RWPE1 (cell line): ENCODE data around the gene ZNF425.

Source experiments
- CTCF ChIA-PET: fragments of 350-600 bp; sonication (Branson Sonifier 250); formaldehyde crosslinking; extraction: SDS; loops from one replicate; lab custom pipeline; 2021; lab: Yijun Ruan, JAX
- POLR2A ChIA-PET: fragments of 400-600 bp; formaldehyde crosslinking; extraction: SDS; loops from one replicate; lab custom pipeline; 2020; ENCODE audit warnings: antibody characterized with exemption; ENCODE audit not compliant: low non-redundant PET; lab: Yijun Ruan, JAX
- DNase-seq: peaks from one replicate; pipeline ENCODE4 v3.0.0; 2012; ENCODE audit warnings: low spot score
- H3K27ac ChIP-seq: fragments of 450-650 bp; 2 replicates; pipeline ENCODE4 v1.5.1; 2017
- TF ChIP-seq, protein P1 (sequence below): fragments of 450-650 bp; conservative IDR thresholded peaks from 2 replicates; pipeline ENCODE4 v1.5.1; 2017; ENCODE audit warnings: low read depth, mild to moderate bottlenecking

Gene ZNF425

DNA sequence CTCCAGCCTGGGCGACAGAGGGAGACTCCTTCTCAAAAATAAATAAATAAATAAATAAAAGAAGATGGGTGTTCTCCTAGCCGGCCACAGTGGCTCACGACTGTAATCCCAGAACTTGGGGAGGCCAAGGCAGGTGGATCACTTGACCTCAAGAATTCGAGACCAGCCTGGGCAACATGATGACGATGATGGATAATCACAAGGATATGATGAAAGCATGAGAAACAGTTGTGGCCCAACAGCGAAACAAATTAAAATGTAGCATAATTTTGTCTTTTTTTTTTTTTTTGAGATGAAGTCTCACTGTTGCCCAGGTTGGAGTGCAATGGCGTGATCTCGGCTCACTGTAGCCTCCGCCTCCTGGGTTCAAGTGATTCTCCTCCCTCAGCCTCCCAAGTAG lies 48.5 kb downstream of the ZNF425 start:
- CTCF ChIA-PET, result no interaction called here

DNA sequence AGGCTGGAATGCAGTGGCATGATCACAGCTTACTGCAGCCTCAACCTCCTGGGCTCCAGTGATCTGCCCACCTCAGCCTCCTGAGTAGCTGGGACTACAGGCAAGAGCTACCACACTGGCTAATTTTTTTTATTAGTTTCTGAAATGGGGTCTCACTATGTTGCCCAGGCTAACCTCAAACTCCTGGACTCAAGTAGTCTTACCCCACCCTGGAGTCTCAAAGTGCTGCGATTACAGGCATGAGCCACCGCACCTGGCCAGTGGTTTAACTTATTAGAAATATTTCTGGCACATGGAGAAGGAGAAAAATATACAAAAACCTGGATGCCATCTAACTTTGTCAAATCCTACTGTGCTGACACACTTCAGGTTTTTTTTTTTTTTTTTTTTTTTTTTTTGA lies 50.8 kb downstream of the ZNF425 start:
- ChIA-PET POLR2A (no interaction called here), CTCF (interaction anchor here (0.6 kb wide), 1 partner anchor 76 kb away, joined by 4 read pairs; no protein-coding TSS in a partner anchor)
- TF ChIP-seq, protein P1, sequence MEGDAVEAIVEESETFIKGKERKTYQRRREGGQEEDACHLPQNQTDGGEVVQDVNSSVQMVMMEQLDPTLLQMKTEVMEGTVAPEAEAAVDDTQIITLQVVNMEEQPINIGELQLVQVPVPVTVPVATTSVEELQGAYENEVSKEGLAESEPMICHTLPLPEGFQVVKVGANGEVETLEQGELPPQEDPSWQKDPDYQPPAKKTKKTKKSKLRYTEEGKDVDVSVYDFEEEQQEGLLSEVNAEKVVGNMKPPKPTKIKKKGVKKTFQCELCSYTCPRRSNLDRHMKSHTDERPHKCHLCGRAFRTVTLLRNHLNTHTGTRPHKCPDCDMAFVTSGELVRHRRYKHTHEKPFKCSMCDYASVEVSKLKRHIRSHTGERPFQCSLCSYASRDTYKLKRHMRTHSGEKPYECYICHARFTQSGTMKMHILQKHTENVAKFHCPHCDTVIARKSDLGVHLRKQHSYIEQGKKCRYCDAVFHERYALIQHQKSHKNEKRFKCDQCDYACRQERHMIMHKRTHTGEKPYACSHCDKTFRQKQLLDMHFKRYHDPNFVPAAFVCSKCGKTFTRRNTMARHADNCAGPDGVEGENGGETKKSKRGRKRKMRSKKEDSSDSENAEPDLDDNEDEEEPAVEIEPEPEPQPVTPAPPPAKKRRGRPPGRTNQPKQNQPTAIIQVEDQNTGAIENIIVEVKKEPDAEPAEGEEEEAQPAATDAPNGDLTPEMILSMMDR, result no peak
- H3K27ac ChIP-seq, result peak overlapping the region; percentile 69
- DNase-seq, result no peak

More for the DNA sequence above, 48.5 kb downstream of the ZNF425 start:
- TF ChIP-seq, protein P1, result no peak
- no peak overlapping the region for H3K27ac ChIP-seq
- POLR2A ChIA-PET, result no interaction called here
- DNase-seq, result no peak

DNA sequence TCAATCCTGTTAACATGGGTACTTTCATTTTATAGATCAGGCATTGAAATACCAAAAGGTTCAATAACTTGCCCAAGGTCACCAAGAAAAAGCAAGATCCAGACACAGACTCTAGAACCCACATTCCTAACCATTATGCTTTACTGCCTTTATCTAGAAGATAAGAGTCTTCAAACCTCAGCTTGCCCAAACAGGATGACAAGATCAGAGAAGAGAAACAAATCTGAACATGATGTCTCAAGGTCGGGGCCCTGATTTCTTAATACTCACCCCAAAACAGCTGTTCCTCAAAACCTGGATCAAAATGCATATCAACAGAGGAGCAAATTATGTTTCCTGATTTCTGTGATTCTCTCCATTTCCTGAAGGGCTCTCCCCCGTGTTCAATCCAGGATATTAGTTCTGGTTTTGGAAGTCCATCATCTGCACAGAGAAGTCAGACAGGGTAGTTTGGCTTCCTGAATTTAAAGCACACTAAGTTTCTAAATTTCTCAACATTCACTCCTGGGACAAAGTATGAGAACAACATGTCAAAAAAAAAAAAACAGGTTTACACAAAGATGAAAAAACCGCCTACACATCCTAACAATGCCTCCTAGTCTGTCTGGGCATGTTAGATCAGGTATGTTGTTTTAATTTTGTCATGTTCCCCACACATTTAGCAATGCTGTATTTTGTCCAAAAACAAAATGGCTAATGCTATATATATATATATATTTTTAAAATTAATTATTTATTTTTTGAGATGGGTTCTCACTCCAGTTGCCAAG lies 51.8 kb downstream of the ZNF425 start:
- no peak for DNase-seq
- peak overlapping the region; percentile 69 for H3K27ac ChIP-seq
- TF ChIP-seq, protein P1, result no peak
- ChIA-PET POLR2A (no interaction called here), CTCF (no interaction called here)

DNA sequence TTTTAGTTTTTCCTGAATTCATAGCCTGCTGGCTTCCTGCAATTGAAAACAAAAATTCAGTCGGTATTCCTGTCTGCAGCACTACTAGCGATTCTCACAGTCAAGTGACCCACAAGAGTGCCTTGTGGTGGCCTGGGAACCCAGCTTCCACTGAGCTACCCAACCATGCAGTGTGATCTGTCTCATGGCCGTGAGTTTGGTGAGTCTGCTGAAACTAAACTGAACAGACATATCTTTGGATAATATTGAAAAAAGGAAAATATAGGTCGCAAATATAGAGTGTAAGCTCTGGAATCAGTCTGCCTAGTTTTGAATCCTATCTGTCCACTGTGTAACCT lies 53.7 kb downstream of the ZNF425 start:
- no peak overlapping the region for H3K27ac ChIP-seq
- no peak for DNase-seq
- CTCF ChIA-PET, result no interaction called here
- POLR2A ChIA-PET, result no interaction called here
- TF ChIP-seq, protein P1, result no peak

DNA sequence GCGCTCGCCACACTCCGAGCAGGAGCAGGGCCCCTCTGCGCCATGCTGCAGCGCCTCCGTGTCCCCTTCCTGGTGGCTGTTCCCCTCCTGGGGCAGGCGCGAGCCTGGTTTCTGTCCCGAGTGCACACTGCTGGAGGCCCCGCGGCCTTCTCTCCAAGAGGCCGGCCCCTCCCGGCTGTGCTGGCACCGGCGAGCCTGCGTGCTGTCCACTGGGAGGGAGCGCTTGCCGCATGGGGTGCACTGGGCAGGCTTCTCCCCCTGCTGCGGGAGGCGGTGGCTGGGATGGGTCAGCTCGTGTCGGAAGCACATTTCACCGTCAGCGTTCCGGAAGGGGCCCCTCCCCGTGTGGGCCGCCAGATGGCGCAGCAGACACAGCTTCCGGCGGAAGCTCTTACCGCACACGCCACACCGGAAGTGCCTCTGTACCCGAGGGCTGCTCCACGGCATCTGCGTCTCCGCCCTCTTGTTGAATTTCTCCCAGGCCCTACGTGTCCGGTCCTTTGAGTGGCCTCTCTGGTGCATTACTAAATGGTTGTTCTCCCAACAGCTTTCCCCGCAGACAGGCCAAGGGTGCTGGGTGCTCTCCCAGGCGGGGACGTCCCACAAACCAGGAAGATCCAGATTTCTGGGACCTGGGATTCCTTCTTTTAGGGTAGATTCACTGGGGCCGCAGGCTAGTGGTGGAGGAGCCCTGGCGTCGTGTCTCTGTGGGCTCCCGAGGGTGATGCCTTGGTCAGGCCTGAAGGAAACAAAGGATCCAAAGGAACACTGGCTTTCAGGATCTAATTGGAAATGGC lies 54.3 kb downstream of the ZNF425 start:
- no peak for DNase-seq
- POLR2A ChIA-PET, result no interaction called here
- H3K27ac ChIP-seq, result no peak overlapping the region
- CTCF ChIA-PET, result no interaction called here
- TF ChIP-seq, protein P1, result no peak

DNA sequence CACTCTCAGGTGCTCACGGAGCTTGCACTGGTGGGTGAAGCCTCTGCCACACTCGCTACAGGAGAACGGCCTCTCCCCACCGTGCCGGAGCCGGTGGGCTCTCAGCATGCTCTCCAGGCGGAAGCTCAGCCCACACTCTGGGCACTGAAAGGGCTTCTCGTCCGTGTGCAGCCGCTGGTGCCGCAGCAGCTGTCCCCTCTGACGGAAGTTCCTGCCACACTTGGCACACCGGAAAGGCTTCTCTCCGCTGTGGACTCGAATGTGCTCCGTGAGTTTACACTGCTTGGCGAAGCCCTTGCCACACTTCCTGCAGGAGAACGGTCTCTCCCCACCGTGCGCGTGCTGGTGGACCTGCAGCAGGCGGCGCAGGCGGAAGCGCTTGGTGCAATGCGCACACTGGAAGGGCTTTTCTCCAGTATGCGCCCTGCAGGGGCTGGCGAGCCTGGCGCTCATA lies 54.9 kb downstream of the ZNF425 start:
- CTCF ChIA-PET, result no interaction called here
- POLR2A ChIA-PET, result no interaction called here
- TF ChIP-seq, protein P1, result no peak
- no peak overlapping the region for H3K27ac ChIP-seq
- no peak for DNase-seq
